NCI-H82 treated with DMSO at 0.1 percent for 48 hours (cell line): ENCODE data around the gene HLA-DQB2.
"Not testable (repeated sequence)": the region's sequence is repeated elsewhere in the genome, so short reads cannot be mapped to it uniquely, and the experiment has no call there.

Experiments
- DNase-seq: peaks from one replicate; lab custom pipeline; 2025; ENCODE audit not compliant: unreplicated experiment; lab: John Stamatoyannopoulos, UW

HLA-DQB2 gene

DNA sequence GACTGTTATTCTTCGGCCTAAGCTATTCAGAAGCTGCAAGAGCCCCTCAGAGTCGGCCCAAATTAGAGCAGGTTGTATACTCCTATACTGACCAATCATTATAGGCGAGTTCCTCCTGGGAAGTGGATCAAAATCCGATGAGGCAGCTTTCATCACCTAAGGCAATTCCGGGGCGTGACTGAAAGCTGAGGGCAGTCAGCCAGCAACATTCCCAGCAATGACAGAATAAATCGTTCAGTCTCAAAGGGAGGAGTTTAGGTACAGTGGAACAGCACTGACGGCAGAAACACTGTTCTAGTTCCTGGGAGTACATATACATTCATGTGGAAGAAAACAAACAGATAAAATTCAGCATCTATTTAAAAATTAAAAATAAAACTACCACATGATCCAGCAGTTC, 10.8 kb downstream of the HLA-DQB2 start:
- no peak for DNase-seq

- not testable (repeated sequence) for DNase-seq
Measured at GRCh38 chr6:32745649-32746048, 17.7 kb downstream of the HLA-DQB2 start.

DNA sequence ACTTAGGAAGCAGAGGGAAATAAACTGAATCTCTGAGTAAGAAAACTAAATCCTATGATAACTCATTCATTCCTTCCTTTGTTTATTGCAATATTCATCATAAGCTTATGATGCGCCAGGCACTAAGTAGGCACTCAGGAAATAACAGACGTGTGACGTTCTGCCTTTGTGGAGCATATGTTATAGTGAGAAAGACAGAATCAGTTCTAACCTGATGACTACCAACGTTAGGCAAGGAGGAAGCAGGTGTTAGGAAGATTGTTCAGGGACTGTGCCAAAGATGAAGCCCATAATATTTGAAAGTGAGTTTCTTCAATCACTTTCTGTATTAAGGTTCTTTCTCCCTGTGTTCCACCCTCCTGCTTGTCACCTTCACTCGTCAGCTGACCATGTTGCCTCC, 18.6 kb downstream of the HLA-DQB2 start:
- no peak for DNase-seq

GRCh38 chr6:32742374-32742773, 21.0 kb downstream of the HLA-DQB2 start:
- DNase-seq, result no peak

GRCh38 chr6:32741031-32741960, 22.0 kb downstream of the HLA-DQB2 start, which contains the start of gene HLA-DQA2:
TSS of gene HLA-DQA2 (plus strand) at chr6:32741391. CDS start at chr6:32741444, 53 bp downstream.
- DNase-seq, result no peak

DNA sequence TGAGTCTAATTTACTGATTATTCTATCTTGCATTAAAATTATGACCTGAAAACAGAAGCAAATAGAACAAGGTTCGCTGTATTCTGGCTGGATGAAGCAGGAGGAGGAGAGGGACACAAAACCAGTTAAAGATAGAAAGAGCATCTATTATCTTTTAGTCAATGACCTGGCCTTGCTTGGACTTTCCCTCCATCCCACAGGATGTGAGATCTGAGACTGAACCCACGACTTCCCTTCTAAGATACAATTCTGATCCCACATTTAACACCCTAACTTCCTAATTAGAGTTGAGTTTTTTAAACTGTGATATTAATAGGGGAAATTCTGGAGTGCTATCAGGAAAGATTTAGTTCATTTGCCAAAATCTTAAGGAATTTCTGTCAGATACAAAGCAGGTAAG, 25.2 kb downstream of the HLA-DQB2 start:
- no peak for DNase-seq

- DNase-seq, result no peak
Measured at GRCh38 chr6:32718879-32719278, 44.5 kb downstream of the HLA-DQB2 start.

GRCh38 chr6:32716396-32716795, 46.9 kb downstream of the HLA-DQB2 start:
- DNase-seq, result no peak

DNA sequence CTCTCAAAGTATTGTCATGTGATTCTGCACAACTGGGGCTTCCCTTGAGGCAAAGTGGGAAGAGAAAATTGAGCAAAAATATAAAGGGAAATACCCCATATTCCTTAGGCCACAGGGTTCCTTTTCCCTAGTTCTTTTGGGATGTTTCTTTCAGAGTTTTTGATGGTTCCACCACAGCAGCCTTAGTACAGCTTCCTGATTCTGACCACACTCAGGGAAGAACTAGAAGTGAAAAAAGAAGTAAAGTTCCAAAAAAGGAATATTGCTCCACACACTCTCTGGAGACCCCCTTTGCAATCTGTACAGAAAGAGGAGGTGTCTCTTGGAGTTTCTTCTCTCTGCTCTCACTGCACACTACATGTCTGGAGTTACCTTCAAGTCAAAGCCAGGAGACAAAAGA, 50.1 kb downstream of the HLA-DQB2 start:
- no peak for DNase-seq

GRCh38 chr6:32709625-32710024, 53.7 kb downstream of the HLA-DQB2 start:
- DNase-seq, result no peak
